H1 (cell line): ENCODE data around the gene ATG7. TPM values are rescaled to one million over a fixed set of nuclear protein-coding genes. Genes with fewer than 3 reads are reported as not detected.

Experiments used
- CTCF ChIA-PET: fragments of 300-600 bp; sonication (Branson Sonifier 250); formaldehyde crosslinking; loops from one replicate; lab custom pipeline; 2021; ENCODE audit not compliant: partially characterized antibody; lab: Charles Lee
- POLR2A ChIA-PET: fragments of 300-600 bp; sonication (Branson Sonifier 250); formaldehyde crosslinking; loops from one replicate; lab custom pipeline; 2021; ENCODE audit warnings: inconsistent platforms; ENCODE audit not compliant: partially characterized antibody; lab: Charles Lee
- DNase-seq, 2 experiments: peaks; one replicate each; pipeline versions ENCODE4 v3.0.0 to v3.0.0-alpha.2; 2010 to 2022; ENCODE audit warnings: low spot score in 2 of 2, low read depth in 1 of 2, mixed read lengths in 1 of 2
- FAIRE-seq: peaks from 2 replicates; lab custom pipeline; 2011; peaks lifted over from hg19 to GRCh38; lab: Jason Lieb, UNC
- H2AFZ ChIP-seq: 2 replicates; pipeline ENCODE4 v1.8.1; 2012; ENCODE audit warnings: low read length, inconsistent platforms
- H2AK5ac ChIP-seq: 2 replicates; pipeline ENCODE4 v1.6.1; 2013; ENCODE audit warnings: low read depth, low read length
- H2BK120ac ChIP-seq: replicated peaks from 2 replicates; pipeline ENCODE3; 2013; ENCODE audit warnings: low read depth, low read length, inconsistent platforms
- H2BK12ac ChIP-seq: 2 replicates; pipeline ENCODE4 v1.6.1; 2013; ENCODE audit warnings: low read depth, low read length
- H2BK15ac ChIP-seq: 2 replicates; pipeline ENCODE4 v1.6.1; 2013; ENCODE audit warnings: low read length
- H2BK20ac ChIP-seq: 2 replicates; pipeline ENCODE4 v1.6.1; 2013; ENCODE audit warnings: low read length
- H2BK5ac ChIP-seq: 2 replicates; pipeline ENCODE4 v1.6.1; 2013; ENCODE audit warnings: low read depth, low read length
- H3K14ac ChIP-seq: 2 replicates; pipeline ENCODE4 v1.6.1; 2013; ENCODE audit warnings: inconsistent platforms; ENCODE audit not compliant: insufficient read length
- H3K18ac ChIP-seq: 2 replicates; pipeline ENCODE4 v1.6.1; 2013; ENCODE audit warnings: low read length; ENCODE audit errors: extremely low read depth
- H3K23ac ChIP-seq: 2 replicates; pipeline ENCODE4 v1.6.1; 2013; ENCODE audit warnings: inconsistent platforms; ENCODE audit not compliant: insufficient read length
- H3K23me2 ChIP-seq: 2 replicates; pipeline ENCODE4 v1.6.1; 2013; ENCODE audit warnings: low read depth, low read length
- H3K27ac ChIP-seq: 2 replicates; pipeline ENCODE4 v1.6.1; 2011; ENCODE audit warnings: low read depth, low read length, inconsistent platforms
- H3K27me3 ChIP-seq, 4 experiments: replicated peaks in 1 of 4; 1 replicate in 1 of 4; 2 replicates in 3 of 4; pipeline versions ENCODE4 v1.6.1 to v1.8.1; 2011 to 2013; ENCODE audit warnings: low read length in 3 of 4, mild to moderate bottlenecking in 3 of 4, inconsistent platforms in 2 of 4, mixed read lengths in 2 of 4, moderate library complexity in 1 of 4; ENCODE audit not compliant: control insufficient read depth in 3 of 4, insufficient read depth in 3 of 4; ENCODE audit errors: extremely low read depth in 1 of 4
- H3K36me3 ChIP-seq, 4 experiments: 2 replicates each; pipeline versions ENCODE4 v1.6.1 to v1.8.1; 2011 to 2013; ENCODE audit warnings: mild to moderate bottlenecking in 4 of 4, low read length in 3 of 4, moderate library complexity in 2 of 4, control low read depth in 1 of 4, inconsistent platforms in 1 of 4; ENCODE audit not compliant: insufficient read depth in 4 of 4, control insufficient read depth in 2 of 4
- H3K4ac ChIP-seq: replicated peaks from 2 replicates; pipeline ENCODE3; 2013; ENCODE audit warnings: low read length, low read depth, mixed read lengths, inconsistent platforms; ENCODE audit not compliant: insufficient read length
- H3K4me1 ChIP-seq, 4 experiments: replicated peaks in 1 of 4; 1 replicate in 1 of 4; 2 replicates in 3 of 4; pipeline versions ENCODE4 v1.6.1 to v1.8.1; 2011 to 2013; ENCODE audit warnings: low read length in 3 of 4, inconsistent platforms in 2 of 4, mixed read lengths in 1 of 4; ENCODE audit not compliant: insufficient read depth in 4 of 4, control insufficient read depth in 3 of 4
- H3K4me2 ChIP-seq, 2 experiments: 2 replicates each; pipeline versions ENCODE4 v1.6.1 to v1.8.1; 2011 to 2013; ENCODE audit warnings: low read depth in 2 of 2, low read length in 2 of 2, control low read depth in 1 of 2, inconsistent platforms in 1 of 2, mild to moderate bottlenecking in 1 of 2; ENCODE audit not compliant: insufficient read depth in 1 of 2
- H3K4me3 ChIP-seq, 4 experiments: fragments of 200-600, 300-600 bp in 1 of 4; sonication (generic), shearing (Covaris generic), sonication (Bioruptor Twin) in 1 of 4; 2 replicates each; pipeline versions ENCODE4 v1.5.1 to v1.8.1; 2011 to 2016; ENCODE audit warnings: low read length in 4 of 4, low read depth in 3 of 4, control low read depth in 2 of 4, inconsistent platforms in 2 of 4, mild to moderate bottlenecking in 2 of 4, mixed read lengths in 1 of 4, moderate library complexity in 1 of 4; ENCODE audit not compliant: insufficient read depth in 2 of 4; ENCODE audit errors: extremely low read depth in 1 of 4
- H3K56ac ChIP-seq: replicated peaks from 2 replicates; pipeline ENCODE3; 2013; ENCODE audit warnings: low read depth, mild to moderate bottlenecking, mixed read lengths, low read length, inconsistent platforms; ENCODE audit not compliant: insufficient read length
- H3K79me1 ChIP-seq: 2 replicates; pipeline ENCODE4 v1.6.1; 2013; ENCODE audit warnings: low read depth, low read length, control low read depth
- H3K79me2 ChIP-seq, 2 experiments: 2 replicates each; pipeline versions ENCODE4 v1.6.1 to v1.8.1; 2012 to 2013; ENCODE audit warnings: low read length in 2 of 2, mild to moderate bottlenecking in 2 of 2, inconsistent platforms in 1 of 2; ENCODE audit not compliant: insufficient read depth in 2 of 2, control insufficient read depth in 1 of 2
- H3K9ac ChIP-seq, 4 experiments: replicated peaks in 1 of 4; 1 replicate in 1 of 4; 2 replicates in 3 of 4; pipeline versions ENCODE4 v1.6.1 to v1.8.1; 2011 to 2013; ENCODE audit warnings: low read depth in 3 of 4, low read length in 3 of 4, control low read depth in 2 of 4, mild to moderate bottlenecking in 2 of 4, moderate library complexity in 2 of 4, inconsistent platforms in 1 of 4; ENCODE audit errors: extremely low read depth in 1 of 4
- H3K9me3 ChIP-seq, 2 experiments: 2 replicates each; pipeline versions ENCODE4 v1.6.1 to v1.8.1; 2012 to 2013; ENCODE audit warnings: mild to moderate bottlenecking in 2 of 2, moderate library complexity in 2 of 2, control low read depth in 1 of 2, inconsistent platforms in 1 of 2, low read depth in 1 of 2, low read length in 1 of 2, mixed read lengths in 1 of 2; ENCODE audit not compliant: insufficient read depth in 2 of 2
- H4K20me1 ChIP-seq, 2 experiments: replicated peaks in 1 of 2; 2 replicates each; pipeline versions ENCODE3 to v1.8.1; 2011 to 2013; ENCODE audit warnings: inconsistent platforms in 2 of 2, low read length in 2 of 2, mild to moderate bottlenecking in 1 of 2; ENCODE audit not compliant: insufficient read depth in 2 of 2, control insufficient read depth in 1 of 2
- H4K5ac ChIP-seq: 2 replicates; pipeline ENCODE4 v1.6.1; 2013; ENCODE audit warnings: low read length, low read depth, mixed read lengths, inconsistent platforms; ENCODE audit not compliant: insufficient read length
- H4K8ac ChIP-seq: 2 replicates; pipeline ENCODE4 v1.8.0; 2013; ENCODE audit warnings: mild to moderate bottlenecking, moderate library complexity, low read length, inconsistent platforms; ENCODE audit not compliant: insufficient read depth; ENCODE audit errors: extremely low read depth
- H4K91ac ChIP-seq: replicated peaks from 2 replicates; pipeline ENCODE3; 2013; ENCODE audit warnings: low read length, mixed read lengths, inconsistent platforms; ENCODE audit not compliant: insufficient read length
- ATF3 ChIP-seq: IDR thresholded peaks from 2 replicates; pipeline ENCODE4 v1.6.1; 2011; ENCODE audit warnings: low read depth, mild to moderate bottlenecking, low read length; ENCODE audit not compliant: insufficient read depth
- BACH1 ChIP-seq: IDR thresholded peaks from 2 replicates; pipeline ENCODE4 v1.6.1; 2012; ENCODE audit warnings: low read length, improper control_type of control experiment
- BRCA1 ChIP-seq: IDR thresholded peaks from 2 replicates; pipeline ENCODE4 v1.6.1; 2012; ENCODE audit warnings: low read depth, low read length, improper control_type of control experiment
- CBX8 ChIP-seq: fragments of 300-800, 300-1000 bp; sonication (generic); IDR thresholded peaks from 2 replicates; pipeline ENCODE4 v1.7.1; 2016; ENCODE audit warnings: low read depth, low read length, borderline replicate concordance
- CEBPB ChIP-seq: IDR thresholded peaks from 2 replicates; pipeline ENCODE4 v1.6.1; 2012; ENCODE audit warnings: low read depth, low read length
- CTBP2 ChIP-seq: IDR thresholded peaks from 2 replicates; pipeline ENCODE4 v1.7.0; 2011; ENCODE audit warnings: borderline replicate concordance, mild to moderate bottlenecking, moderate library complexity, mixed read lengths, low read length; ENCODE audit not compliant: insufficient read depth, insufficient read length
- JUND ChIP-seq: IDR thresholded peaks from 2 replicates; pipeline ENCODE4 v1.6.1; 2011; ENCODE audit warnings: mild to moderate bottlenecking, improper control_type of control experiment, low read length
- NRF1 ChIP-seq: IDR thresholded peaks from 2 replicates; pipeline ENCODE4 v1.6.1; 2011; ENCODE audit warnings: mild to moderate bottlenecking, low read depth, low read length, improper control_type of control experiment
- POLR2A ChIP-seq, 2 experiments: IDR thresholded peaks; 1 replicate in 1 of 2; 2 replicates in 1 of 2; pipeline ENCODE4 v1.6.1; 2011; ENCODE audit warnings: low read depth in 2 of 2, low read length in 2 of 2, mild to moderate bottlenecking in 2 of 2; ENCODE audit errors: control extremely low read depth in 1 of 2
- RAD21 ChIP-seq, 2 experiments: IDR thresholded peaks in 1 of 2; conservative IDR thresholded peaks in 1 of 2; 2 replicates each; pipeline ENCODE4 v1.6.1; 2011; ENCODE audit warnings: low read depth in 2 of 2, low read length in 2 of 2, improper control_type of control experiment in 1 of 2, inconsistent platforms in 1 of 2, mild to moderate bottlenecking in 1 of 2, moderate library complexity in 1 of 2
- WGBS, 2 experiments: shearing (Covaris generic) in 1 of 2; methylation state at CpG; one replicate each; pipeline versions ENCODE4 v1.1.6 to v1.1.7; 2013 to 2015; ENCODE audit warnings: low lambda C conversion rate in 2 of 2, mixed read lengths in 2 of 2, inconsistent platforms in 1 of 2, low coverage in 1 of 2, missing lambda C conversion rate in 1 of 2; ENCODE audit not compliant: insufficient replicate concordance in 2 of 2, insufficient coverage in 1 of 2, insufficient read length in 1 of 2; ENCODE audit errors: extremely low coverage in 1 of 2, missing lambda C conversion rate in 1 of 2; 5-methylcytosine and 5-hydroxymethylcytosine counted together
- polyA plus RNA-seq, 7 experiments: library from polyadenylated mRNA; depleted of rRNA in 3 of 7; stranded (reverse) in 5 of 7; unstranded in 2 of 7; fragments of >200 nt in 5 of 7; fragments of 200-250 nt in 2 of 7; gene quantifications; 1 replicate in 5 of 7; 2 replicates in 1 of 7; 4 replicates in 1 of 7; pipeline versions ENCODE4 v1.2.1 to v1.2.3, GENCODE V29; 2011 to 2013; ENCODE audit warnings: missing spikeins in 2 of 7, mixed read lengths in 2 of 7
- total RNA-seq: library from RNA; stranded (reverse); fragmentation: NEBNext Ultra II Directional; extraction: Animal tissue kit (Norgen Biotek cat#: 25700); gene quantifications from 2 replicates; pipeline ENCODE4 v1.2.1, GENCODE V29; 2021

Gene ATG7
- total and polyA plus RNA-seq, 2 of the 8 experiments (the other 6 are each of a cell fraction or from before 2014, with no cell fraction given): 15.0 to 19.1 TPM

GRCh38 chr3:11548721-11549131, 276.5 kb downstream of the ATG7 start:
- CTCF ChIA-PET: no interaction called here
- 95% methylated on average over 7 of the region's 7 CpGs; no CpG with 5 or more reads in 1 of the 2 experiments for WGBS, 2 experiments
- Histone ChIP-seq H3K79me1 (no peaks in the 10 kb centered on the region), H4K5ac (no peak overlapping the region), H3K4ac (no peak overlapping the region), H4K8ac (no peak overlapping the region), H4K20me1 (no peaks in the 10 kb centered on the region), H3K79me2 (no peaks in the 10 kb centered on the region), H4K91ac (no peak overlapping the region), H2BK12ac (no peak overlapping the region), H3K14ac (no peak overlapping the region), H3K9me3 (no peaks in the 10 kb centered on the region; a peak in 1 of 4 replicates), H3K18ac (no peak overlapping the region), H3K23me2 (no peaks in the 10 kb centered on the region), H2BK5ac (no peak overlapping the region), H3K36me3 (no peaks in the 10 kb centered on the region), H2BK15ac (no peak overlapping the region), H3K27me3 (no peaks in the 10 kb centered on the region), H3K56ac (no peak overlapping the region), H2BK120ac (no peak overlapping the region), H3K23ac (no peak overlapping the region), H3K9ac (no peak overlapping the region), H2AK5ac (no peak overlapping the region), H3K4me3 (no peak overlapping the region), H3K4me1 (peaks cover 0 to 4% (median 0%) of the 10 kb centered on the region in 4 experiments; a peak in 2 of 7 replicates), H3K27ac (no peak overlapping the region), H2AFZ (no peak overlapping the region), H3K4me2 (no peak overlapping the region), H2BK20ac (no peak overlapping the region)
- POLR2A ChIA-PET: no interaction called here
- TF ChIP-seq POLR2A (IDR thresholded peaks at IDR 0.05; ENCODE audit: control extremely low read depth in 1 of 2, low read depth in 2 of 2, low read length in 2 of 2): no peak
- no peak for TF ChIP-seq JUND
- no peak for TF ChIP-seq CTBP2
- TF ChIP-seq ATF3: no peak
- no peak for TF ChIP-seq BRCA1
- TF ChIP-seq RAD21 (IDR thresholded peaks at IDR 0.05 in 1 of 2, conservative IDR thresholded peaks at IDR 0.05 in 1 of 2; ENCODE audit: low read depth in 2 of 2, low read length in 2 of 2): no peak
- no peak for TF ChIP-seq BACH1
- TF ChIP-seq CBX8: no peak
- TF ChIP-seq NRF1: no peak
- TF ChIP-seq CEBPB: no peak
- FAIRE-seq (no peak), DNase-seq (no peak)
